ENCODE data around the gene TEC.
"Not testable (repeated sequence)": the region's sequence is repeated elsewhere in the genome, so short reads cannot be mapped to it uniquely, and the experiment has no call there.

The TEC gene

GRCh38 chr4:48188390-48188789 lies 81.2 kb downstream of the TEC start:
- no CpG with 5 or more reads among the region's 2 CpGs for WGBS, 2 donors (ENCODE audit: extremely low coverage in 2 of 2, insufficient read length in 2 of 2, insufficient replicate concordance in 1 of 2)
- DNase-seq (ENCODE audit: low spot score) = no peak
- no peaks in the 10 kb centered on the region for H3K36me3 ChIP-seq (replicated peaks in 1 of 2; ENCODE audit: control insufficient read depth in 2 of 2, insufficient read depth in 2 of 2, low read length in 2 of 2)
- no peak overlapping the region for H3K4me2 ChIP-seq (ENCODE audit: insufficient read depth, low read length, poor library complexity, severe bottlenecking)
- H3K23ac ChIP-seq (ENCODE audit: low read depth, low read length, poor library complexity) = no peak overlapping the region
- H3K79me1 ChIP-seq (ENCODE audit: low read depth, low read length) = no peaks in the 10 kb centered on the region
- no peak overlapping the region for H3K4ac ChIP-seq (ENCODE audit: low read length)
- no peaks in the 10 kb centered on the region for H3K9me3 ChIP-seq (replicated peaks in 1 of 2; ENCODE audit: control insufficient read depth in 2 of 2, insufficient read depth in 1 of 2, low read depth in 1 of 2, low read length in 2 of 2)
- H3K4me3 ChIP-seq (ENCODE audit: low read length in 2 of 2) = no peak overlapping the region
- H3K14ac ChIP-seq (ENCODE audit: low read length) = no peak overlapping the region
- H2AFZ ChIP-seq (ENCODE audit: low read length) = no peak overlapping the region
- no peak overlapping the region for H2BK5ac ChIP-seq (ENCODE audit: low read length)
- H2AK5ac ChIP-seq (ENCODE audit: low read depth, low read length) = no peak overlapping the region
- H3K27me3 ChIP-seq (ENCODE audit: control insufficient read depth in 3 of 3, insufficient read depth in 3 of 3, low read depth in 1 of 3, low read length in 3 of 3) = no peaks in the 10 kb centered on the region
- no peak overlapping the region for H4K91ac ChIP-seq (ENCODE audit: low read depth, low read length, poor library complexity)
- H3K4me1 ChIP-seq (ENCODE audit: control insufficient read depth in 2 of 2, insufficient read depth in 1 of 2, low read depth in 1 of 2, low read length in 2 of 2) = no peaks in the 10 kb centered on the region
- no peak overlapping the region for H2BK12ac ChIP-seq (ENCODE audit: low read length)
- no peak overlapping the region for H3K18ac ChIP-seq (ENCODE audit: low read length)
- no peak overlapping the region for H2BK15ac ChIP-seq (ENCODE audit: low read length)
- H4K8ac ChIP-seq (ENCODE audit: low read depth, low read length) = no peak overlapping the region
- no peak overlapping the region for H3K9ac ChIP-seq (ENCODE audit: low read depth, low read length, poor library complexity)
- no peak overlapping the region for H3K27ac ChIP-seq (replicated peaks; ENCODE audit: low read length)
- no peak overlapping the region for H2BK120ac ChIP-seq (ENCODE audit: low read depth, low read length)

- Histone ChIP-seq H3K18ac (ENCODE audit: low read length) (no peak overlapping the region), H3K4me3 (ENCODE audit: low read length in 2 of 2) (no peak overlapping the region)
Observed at GRCh38 chr4:48187813-48188212, 81.8 kb downstream of the TEC start.

GRCh38 chr4:48187066-48187465 lies 82.6 kb downstream of the TEC start:
- H4K8ac ChIP-seq (ENCODE audit: low read depth, low read length); H3K9me3 ChIP-seq (replicated peaks in 1 of 2; ENCODE audit: control insufficient read depth in 2 of 2, insufficient read depth in 1 of 2, low read depth in 1 of 2, low read length in 2 of 2); H2BK5ac ChIP-seq (ENCODE audit: low read length); H3K9ac ChIP-seq (ENCODE audit: low read depth, low read length, poor library complexity); H3K4me2 ChIP-seq (ENCODE audit: insufficient read depth, low read length, poor library complexity, severe bottlenecking); H3K36me3 ChIP-seq (replicated peaks in 1 of 2; ENCODE audit: control insufficient read depth in 2 of 2, insufficient read depth in 2 of 2, low read length in 2 of 2); H3K4me1 ChIP-seq (ENCODE audit: control insufficient read depth in 2 of 2, insufficient read depth in 1 of 2, low read depth in 1 of 2, low read length in 2 of 2); H2AFZ ChIP-seq (ENCODE audit: low read length); H3K4me3 ChIP-seq (ENCODE audit: low read length in 2 of 2); H2BK12ac ChIP-seq (ENCODE audit: low read length); H2BK120ac ChIP-seq (ENCODE audit: low read depth, low read length); DNase-seq (ENCODE audit: low spot score); H3K4ac ChIP-seq (ENCODE audit: low read length); H3K18ac ChIP-seq (ENCODE audit: low read length); H3K23ac ChIP-seq (ENCODE audit: low read depth, low read length, poor library complexity); H4K91ac ChIP-seq (ENCODE audit: low read depth, low read length, poor library complexity); H3K14ac ChIP-seq (ENCODE audit: low read length); H3K79me1 ChIP-seq (ENCODE audit: low read depth, low read length); H2AK5ac ChIP-seq (ENCODE audit: low read depth, low read length); H2BK15ac ChIP-seq (ENCODE audit: low read length); H3K27ac ChIP-seq (replicated peaks; ENCODE audit: low read length); H3K27me3 ChIP-seq (ENCODE audit: control insufficient read depth in 3 of 3, insufficient read depth in 3 of 3, low read depth in 1 of 3, low read length in 3 of 3): not testable (repeated sequence)
- no CpG with 5 or more reads among the region's 5 CpGs for WGBS, 2 donors (ENCODE audit: extremely low coverage in 2 of 2, insufficient read length in 2 of 2, insufficient replicate concordance in 1 of 2)

More at GRCh38 chr4:48187813-48188212, 81.8 kb downstream of the TEC start:
- Histone ChIP-seq H2BK12ac (ENCODE audit: low read length) (no peak overlapping the region), H2AFZ (ENCODE audit: low read length) (no peak overlapping the region), H2BK5ac (ENCODE audit: low read length) (no peak overlapping the region), H4K91ac (ENCODE audit: low read depth, low read length, poor library complexity) (no peak overlapping the region), H3K27me3 (ENCODE audit: control insufficient read depth in 3 of 3, insufficient read depth in 3 of 3, low read depth in 1 of 3, low read length in 3 of 3) (no peaks in the 10 kb centered on the region), H3K36me3 (replicated peaks in 1 of 2; ENCODE audit: control insufficient read depth in 2 of 2, insufficient read depth in 2 of 2, low read length in 2 of 2) (no peaks in the 10 kb centered on the region), H3K27ac (replicated peaks; ENCODE audit: low read length) (no peak overlapping the region), H3K9ac (ENCODE audit: low read depth, low read length, poor library complexity) (no peak overlapping the region), H3K4ac (ENCODE audit: low read length) (no peak overlapping the region), H3K79me1 (ENCODE audit: low read depth, low read length) (no peaks in the 10 kb centered on the region), H2AK5ac (ENCODE audit: low read depth, low read length) (no peak overlapping the region), H3K4me1 (ENCODE audit: control insufficient read depth in 2 of 2, insufficient read depth in 1 of 2, low read depth in 1 of 2, low read length in 2 of 2) (no peaks in the 10 kb centered on the region), H3K9me3 (replicated peaks in 1 of 2; ENCODE audit: control insufficient read depth in 2 of 2, insufficient read depth in 1 of 2, low read depth in 1 of 2, low read length in 2 of 2) (no peaks in the 10 kb centered on the region), H4K8ac (ENCODE audit: low read depth, low read length) (no peak overlapping the region), H3K23ac (ENCODE audit: low read depth, low read length, poor library complexity) (no peak overlapping the region), H3K14ac (ENCODE audit: low read length) (no peak overlapping the region), H3K4me2 (ENCODE audit: insufficient read depth, low read length, poor library complexity, severe bottlenecking) (no peak overlapping the region), H2BK15ac (ENCODE audit: low read length) (no peak overlapping the region), H2BK120ac (ENCODE audit: low read depth, low read length) (no peak overlapping the region)
- DNase-seq (ENCODE audit: low spot score) = no peak
- WGBS, 2 donors (ENCODE audit: extremely low coverage in 2 of 2, insufficient read length in 2 of 2, insufficient replicate concordance in 1 of 2) = no CpG with 5 or more reads among the region's 2 CpGs

GRCh38 chr4:48186394-48186793 lies 83.2 kb downstream of the TEC start:
- not testable (repeated sequence) for H3K4ac ChIP-seq (ENCODE audit: low read length); H3K14ac ChIP-seq (ENCODE audit: low read length); H2BK5ac ChIP-seq (ENCODE audit: low read length); H3K27ac ChIP-seq (replicated peaks; ENCODE audit: low read length); H3K79me1 ChIP-seq (ENCODE audit: low read depth, low read length); H3K4me2 ChIP-seq (ENCODE audit: insufficient read depth, low read length, poor library complexity, severe bottlenecking); H2BK120ac ChIP-seq (ENCODE audit: low read depth, low read length); H2AK5ac ChIP-seq (ENCODE audit: low read depth, low read length); H2BK12ac ChIP-seq (ENCODE audit: low read length); H3K27me3 ChIP-seq (ENCODE audit: control insufficient read depth in 3 of 3, insufficient read depth in 3 of 3, low read depth in 1 of 3, low read length in 3 of 3); H3K4me3 ChIP-seq (ENCODE audit: low read length in 2 of 2); H3K23ac ChIP-seq (ENCODE audit: low read depth, low read length, poor library complexity); H4K8ac ChIP-seq (ENCODE audit: low read depth, low read length); H4K91ac ChIP-seq (ENCODE audit: low read depth, low read length, poor library complexity); DNase-seq (ENCODE audit: low spot score); H3K9ac ChIP-seq (ENCODE audit: low read depth, low read length, poor library complexity); H3K36me3 ChIP-seq (replicated peaks in 1 of 2; ENCODE audit: control insufficient read depth in 2 of 2, insufficient read depth in 2 of 2, low read length in 2 of 2); H3K4me1 ChIP-seq (ENCODE audit: control insufficient read depth in 2 of 2, insufficient read depth in 1 of 2, low read depth in 1 of 2, low read length in 2 of 2); H3K18ac ChIP-seq (ENCODE audit: low read length); H3K9me3 ChIP-seq (replicated peaks in 1 of 2; ENCODE audit: control insufficient read depth in 2 of 2, insufficient read depth in 1 of 2, low read depth in 1 of 2, low read length in 2 of 2); H2BK15ac ChIP-seq (ENCODE audit: low read length); H2AFZ ChIP-seq (ENCODE audit: low read length)
- no CpG with 5 or more reads among the region's 33 CpGs for WGBS, 2 donors (ENCODE audit: extremely low coverage in 2 of 2, insufficient read length in 2 of 2, insufficient replicate concordance in 1 of 2)

Measured in neuronal stem cell (in vitro differentiated cells).